Keratinocyte (primary cell): ENCODE data around the gene FANCF. TPM values are rescaled to one million over a fixed set of nuclear protein-coding genes. Genes with fewer than 3 reads are reported as not detected.

Experiments
- DNase-seq: peaks from one replicate; pipeline ENCODE4 v3.0.0-alpha.2; 2011; ENCODE audit warnings: low read depth, missing footprints, low spot score
- FAIRE-seq: peaks from 2 replicates; lab custom pipeline; 2011; peaks lifted over from hg19 to GRCh38; lab: Jason Lieb, UNC
- H2AFZ ChIP-seq: 2 replicates; pipeline ENCODE4 v1.6.0; 2012; ENCODE audit warnings: low read length, control low read depth, inconsistent platforms; ENCODE audit not compliant: control insufficient read depth
- H3K27ac ChIP-seq: 2 replicates; pipeline ENCODE4 v1.5.1; 2011; ENCODE audit warnings: low read length; ENCODE audit not compliant: control insufficient read depth, insufficient read depth
- H3K27me3 ChIP-seq: 3 replicates; pipeline ENCODE4 v1.6.0; 2011; ENCODE audit warnings: low read length; ENCODE audit not compliant: control insufficient read depth, insufficient read depth; ENCODE audit errors: extremely low read depth
- H3K36me3 ChIP-seq, 2 experiments: 2 replicates in 1 of 2; 3 replicates in 1 of 2; pipeline ENCODE4 v1.5.1; 2011; ENCODE audit warnings: low read length in 2 of 2, mild to moderate bottlenecking in 1 of 2; ENCODE audit not compliant: control insufficient read depth in 2 of 2, insufficient read depth in 2 of 2; ENCODE audit errors: extremely low read depth in 1 of 2
- H3K4me1 ChIP-seq: 3 replicates; pipeline ENCODE4 v1.5.1; 2011; ENCODE audit warnings: low read length; ENCODE audit not compliant: control insufficient read depth, insufficient read depth; ENCODE audit errors: extremely low read depth
- H3K4me2 ChIP-seq: 3 replicates; pipeline ENCODE4 v1.6.0; 2011; ENCODE audit warnings: low read depth, low read length; ENCODE audit not compliant: control insufficient read depth, insufficient read depth; ENCODE audit errors: extremely low read depth
- H3K4me3 ChIP-seq, 3 experiments: fragments of 200-600 bp in 1 of 3; sonication (generic) in 1 of 3; 2 replicates in 2 of 3; 3 replicates in 1 of 3; pipeline ENCODE4 v1.5.1; 2011 to 2016; ENCODE audit warnings: low read length in 3 of 3, mild to moderate bottlenecking in 3 of 3, control low read depth in 2 of 3, inconsistent platforms in 1 of 3, low read depth in 1 of 3, mixed read lengths in 1 of 3, mixed run types in 1 of 3, moderate library complexity in 1 of 3; ENCODE audit not compliant: control insufficient read depth in 2 of 3, insufficient read depth in 2 of 3; ENCODE audit errors: extremely low read depth in 1 of 3
- H3K79me2 ChIP-seq: 2 replicates; pipeline ENCODE4 v1.6.0; 2012; ENCODE audit warnings: low read length; ENCODE audit not compliant: control insufficient read depth, insufficient read depth
- H3K9ac ChIP-seq: 3 replicates; pipeline ENCODE4 v1.6.0; 2011; ENCODE audit warnings: low read length; ENCODE audit not compliant: control insufficient read depth, insufficient read depth; ENCODE audit errors: extremely low read depth
- H3K9me1 ChIP-seq: 3 replicates; pipeline ENCODE4 v1.6.0; 2011; ENCODE audit warnings: low read length; ENCODE audit not compliant: control insufficient read depth, insufficient read depth; ENCODE audit errors: extremely low read depth
- H3K9me3 ChIP-seq: 2 replicates; pipeline ENCODE4 v1.5.1; 2012; ENCODE audit warnings: low read depth, low read length; ENCODE audit not compliant: control insufficient read depth
- H4K20me1 ChIP-seq: 3 replicates; pipeline ENCODE4 v1.6.0; 2011; ENCODE audit warnings: low read length; ENCODE audit not compliant: control insufficient read depth, insufficient read depth; ENCODE audit errors: extremely low read depth
- CTCF ChIP-seq, 3 experiments: IDR thresholded peaks in 1 of 3; conservative IDR thresholded peaks in 1 of 3; optimal IDR thresholded peaks in 1 of 3; 2 replicates in 2 of 3; 3 replicates in 1 of 3; pipeline versions ENCODE3 to v1.5.1; 2011; ENCODE audit warnings: low read length in 3 of 3, mild to moderate bottlenecking in 3 of 3, moderate library complexity in 2 of 3, control low read depth in 1 of 3, inconsistent platforms in 1 of 3; ENCODE audit not compliant: insufficient read depth in 2 of 3; ENCODE audit errors: extremely low read depth in 1 of 3
- EZH2 ChIP-seq: IDR thresholded peaks from one replicate; pipeline ENCODE4 v1.6.1; 2012; ENCODE audit warnings: inconsistent platforms, mild to moderate bottlenecking, low read length, moderate library complexity
- dilution Hi-C: fragments of 300-500 bp; cut with MboI; formaldehyde crosslinking; loops from one replicate; pipeline ENCODE4 v1.7.0; 2020; ENCODE audit warnings: low sequenced_read_pairs; ENCODE audit not compliant: extremely low pct_ligation_motif_present
- polyA plus RNA-seq, 5 experiments: library from polyadenylated mRNA; depleted of rRNA in 3 of 5; stranded (reverse) in 3 of 5; stranded (forward) in 1 of 5; unstranded in 1 of 5; fragments of >200 nt; gene quantifications; 1 replicate in 1 of 5; 2 replicates in 3 of 5; 3 replicates in 1 of 5; pipeline versions ENCODE4 v1.2.1 to v1.2.3, GENCODE V29; 2011 to 2012; ENCODE audit warnings: missing spikeins in 2 of 5, low read depth in 1 of 5, low replicate concordance in 1 of 5

FANCF gene
- polyA plus RNA-seq, 1 donor (not counting 4 experiments of a cell fraction or from before 2014, with no cell fraction given), result 5.2 TPM

GRCh38 chr11:22624742-22625447, 728 bp downstream of the FANCF start:
- FAIRE-seq (no peak), DNase-seq (peak; percentile 19)
- Histone ChIP-seq H3K4me3 (peak overlapping the region; percentile 73 to 93 (median 77)), H3K36me3 (no peaks in the 10 kb centered on the region), H2AFZ (peak overlapping the region; percentile 97), H3K27ac (peak overlapping the region; percentile 73), H3K4me2 (peak overlapping the region; percentile 91), H4K20me1 (no peaks in the 10 kb centered on the region), H3K9me3 (no peaks in the 10 kb centered on the region), H3K9ac (peak overlapping the region; percentile 84), H3K27me3 (no peaks in the 10 kb centered on the region), H3K79me2 (peaks cover 17% of the 10 kb centered on the region), H3K4me1 (peaks cover 8% of the 10 kb centered on the region), H3K9me1 (no peaks in the 10 kb centered on the region)
- TF ChIP-seq EZH2, result no peak
- TF ChIP-seq CTCF (optimal IDR thresholded peaks at IDR 0.05 in 1 of 3, IDR thresholded peaks at IDR 0.05 in 1 of 3, conservative IDR thresholded peaks at IDR 0.05 in 1 of 3; ENCODE audit: extremely low read depth in 1 of 3, insufficient read depth in 2 of 3, low read length in 3 of 3), result peak; percentile 51 to 77 (median 62)
- dilution Hi-C loops, result no loop called here

- FAIRE-seq, result no peak
Measured at GRCh38 chr11:22617868-22618267, 7.8 kb downstream of the FANCF start.

More at GRCh38 chr11:22617868-22618267, 7.8 kb downstream of the FANCF start:
- Histone ChIP-seq H3K27me3 (no peaks in the 10 kb centered on the region), H3K9me1 (no peaks in the 10 kb centered on the region), H3K79me2 (peaks cover 3% of the 10 kb centered on the region), H2AFZ (no peak overlapping the region), H3K4me2 (no peak overlapping the region), H3K9ac (no peak overlapping the region), H3K4me3 (no peak overlapping the region), H3K9me3 (no peaks in the 10 kb centered on the region), H4K20me1 (no peaks in the 10 kb centered on the region), H3K36me3 (no peaks in the 10 kb centered on the region), H3K27ac (no peak overlapping the region), H3K4me1 (no peaks in the 10 kb centered on the region)
- no peak for DNase-seq
- TF ChIP-seq CTCF (optimal IDR thresholded peaks at IDR 0.05 in 1 of 3, IDR thresholded peaks at IDR 0.05 in 1 of 3, conservative IDR thresholded peaks at IDR 0.05 in 1 of 3; ENCODE audit: extremely low read depth in 1 of 3, insufficient read depth in 2 of 3, low read length in 3 of 3) (no peak), EZH2 (no peak)
- dilution Hi-C loops, result no loop called here
